ENCODE data around the gene NRP2. TPM values are rescaled to one million over a fixed set of nuclear protein-coding genes. Genes with fewer than 3 reads are reported as not detected.

NRP2 gene
- total RNA-seq, result 43.3 and 82.0 TPM in 2 replicates

- peak; percentile 75 for DNase-seq (ENCODE audit: low read depth, low spot score)
Measured at GRCh38 chr2:205682239-205682970, at the start of gene NRP2. TSS of gene NRP2 (plus strand) at chr2:205682501. CDS start at chr2:205683291, 790 bp downstream.

GRCh38 chr2:205633994-205634393 is 48.3 kb upstream of the NRP2 start:
- DNase-seq (ENCODE audit: low read depth, low spot score), result no peak

GRCh38 chr2:205636549-205637319 is 45.6 kb upstream of the NRP2 start:
- no peak for DNase-seq (ENCODE audit: low read depth, low spot score)

- no peak for DNase-seq (ENCODE audit: low read depth, low spot score)
Measured at GRCh38 chr2:205637320-205637602, 45.0 kb upstream of the NRP2 start.

GRCh38 chr2:205637779-205638503 is 44.4 kb upstream of the NRP2 start:
- no peak for DNase-seq (ENCODE audit: low read depth, low spot score)

GRCh38 chr2:205640716-205641115 is 41.6 kb upstream of the NRP2 start:
- DNase-seq (ENCODE audit: low read depth, low spot score), result no peak

- DNase-seq (ENCODE audit: low read depth, low spot score), result no peak
Measured at GRCh38 chr2:205642599-205643356, 39.5 kb upstream of the NRP2 start.

GRCh38 chr2:205643391-205643885 is 38.9 kb upstream of the NRP2 start:
- no peak for DNase-seq (ENCODE audit: low read depth, low spot score)

GRCh38 chr2:205644018-205644417 is 38.3 kb upstream of the NRP2 start:
- no peak for DNase-seq (ENCODE audit: low read depth, low spot score)

- DNase-seq (ENCODE audit: low read depth, low spot score), result no peak
Measured at GRCh38 chr2:205646680-205647079, 35.6 kb upstream of the NRP2 start.

- DNase-seq (ENCODE audit: low read depth, low spot score), result peak; percentile 20
Measured at GRCh38 chr2:205650450-205650849, 31.9 kb upstream of the NRP2 start.

- no peak for DNase-seq (ENCODE audit: low read depth, low spot score)
Measured at GRCh38 chr2:205650931-205651330, 31.4 kb upstream of the NRP2 start.

- DNase-seq (ENCODE audit: low read depth, low spot score), result no peak
Measured at GRCh38 chr2:205651719-205652118, 30.6 kb upstream of the NRP2 start.

GRCh38 chr2:205654878-205655605 is 27.3 kb upstream of the NRP2 start:
- DNase-seq (ENCODE audit: low read depth, low spot score), result no peak

- no peak for DNase-seq (ENCODE audit: low read depth, low spot score)
Measured at GRCh38 chr2:205655779-205656456, 26.4 kb upstream of the NRP2 start.

GRCh38 chr2:205656461-205656860 is 25.8 kb upstream of the NRP2 start:
- no peak for DNase-seq (ENCODE audit: low read depth, low spot score)

- DNase-seq (ENCODE audit: low read depth, low spot score), result no peak
Measured at GRCh38 chr2:205656941-205657340, 25.4 kb upstream of the NRP2 start.

GRCh38 chr2:205657579-205657978 is 24.7 kb upstream of the NRP2 start:
- no peak for DNase-seq (ENCODE audit: low read depth, low spot score)

GRCh38 chr2:205658068-205658467 is 24.2 kb upstream of the NRP2 start:
- no peak for DNase-seq (ENCODE audit: low read depth, low spot score)

GRCh38 chr2:205658572-205658971 is 23.7 kb upstream of the NRP2 start:
- no peak for DNase-seq (ENCODE audit: low read depth, low spot score)

Measured in pulmonary artery endothelial cell (primary cell).